Adrenal gland (tissue), 12 donors: ENCODE measurements around the gene AASDH. TPM values are rescaled to one million over a fixed set of nuclear protein-coding genes. Genes with fewer than 3 reads are reported as not detected.

Experiments used
- DNase-seq, 7 donors: peaks; one replicate each; pipeline ENCODE4 v3.0.0-alpha.2; 2019 to 2020
- H3K27ac ChIP-seq, 5 donors: fragments of 200-600 bp; sonication (generic) in 4 of 5; 1 replicate in 3 of 5; 2 replicates in 2 of 5; pipeline versions ENCODE4 v1.5.1 to v1.8.0; 2016 to 2020; ENCODE audit warnings: mild to moderate bottlenecking in 1 of 5
- H3K27me3 ChIP-seq: fragments of 200-600 bp; 2 replicates; pipeline ENCODE4 v1.8.0; 2021
- H3K36me3 ChIP-seq, 2 donors: fragments of 200-600 bp; replicated peaks in 1 of 2; 1 replicate in 1 of 2; 2 replicates in 1 of 2; pipeline versions ENCODE4 v1.5.1 to v1.8.0; 2018 to 2022
- H3K4me1 ChIP-seq, 2 donors: fragments of 200-600 bp; replicated peaks in 1 of 2; 1 replicate in 1 of 2; 2 replicates in 1 of 2; pipeline versions ENCODE4 v1.5.1 to v1.8.0; 2018 to 2021
- H3K4me3 ChIP-seq, 4 donors: fragments of 200-600 bp; sonication (generic) in 3 of 4; one replicate each; pipeline ENCODE4 v1.5.1; 2016 to 2018
- H3K9me3 ChIP-seq, 3 donors: fragments of 200-600 bp; sonication (generic) in 1 of 3; replicated peaks in 1 of 3; 1 replicate in 2 of 3; 2 replicates in 1 of 3; pipeline versions ENCODE4 v1.5.1 to v1.8.0; 2016 to 2021
- POLR2A ChIP-seq, 2 donors: fragments of 450-650 bp; IDR thresholded peaks; one replicate each; pipeline ENCODE4 v1.6.1; 2017; ENCODE audit warnings: antibody characterized with exemption in 2 of 2, mild to moderate bottlenecking in 2 of 2, moderate library complexity in 1 of 2
- WGBS, 4 donors: extraction: QIAGEN DNeasy Blood & Tissue Kit in 2 of 4; methylation state at CpG; one replicate each; pipeline versions ENCODE4 v1.1.5 to v1.1.7; 2013 to 2017; 5-methylcytosine and 5-hydroxymethylcytosine counted together
- intact Hi-C, 2 donors: fragments of 100-400 bp; cut with DNase I; formaldehyde crosslinking; loops; one replicate each; pipeline versions ENCODE4 v1.14.1 to v1.15.0; 2022 to 2023
- polyA plus RNA-seq, 3 donors: library from polyadenylated mRNA; stranded (reverse); fragments of 200-250 nt in 2 of 3; fragments of 350-450 nt in 1 of 3; fragmentation: Illumina TruSeq in 1 of 3; extraction: RNeasy Lipid Tissue Mini Kit (QIAGEN cat#74804) in 1 of 3; gene quantifications; one replicate each; pipeline ENCODE4 v1.2.3, GENCODE V29; 2013 to 2014
- total RNA-seq, 9 donors: library from RNA; depleted of rRNA in 4 of 9; stranded (reverse); fragments of >200 nt in 4 of 9; fragments of 120-200 nt in 1 of 9; fragmentation: NEBNext Ultra II Directional in 1 of 9; extraction: Animal tissue kit (Norgen Biotek cat#: 25700) in 1 of 9; gene quantifications; one replicate each; pipeline versions ENCODE4 v1.1.0 to v1.2.4, GENCODE V29; 2013 to 2023
- TF ChIP-seq, protein P1 (sequence below), 6 experiments: fragments of 450-650 bp in 4 of 6; fragments of 200-600 bp in 2 of 6; sonication (generic) in 1 of 6; IDR thresholded peaks; 1 replicate in 5 of 6; 2 replicates in 1 of 6; pipeline versions ENCODE4 v1.5.1 to v1.8.0; 2016 to 2021; ENCODE audit warnings: antibody characterized with exemption in 6 of 6, mild to moderate bottlenecking in 2 of 6, moderate library complexity in 1 of 6
- donor health status: healthy with polysubstance abuse.
- donor health status: Bipolar disorder and iron deficiency.
- donor health status: DM: yes; HTN: yes; CAD: no.
- donor health status: DM: no; HTN: no; CAD: no.
- donor health status: DM: no; HTN: no; CAD: no.
- donor health status: DM: yes; HTN: yes; CAD: no.

AASDH gene
- total and polyA plus RNA-seq, 12 donors, result 2.5 to 22.2 (median 13.6) TPM

GRCh38 chr4:56391270-56391669, 4.0 kb upstream of the AASDH start:
- WGBS, 4 donors, result 93 to 96% (median 95%) methylated on average over 8 of the region's 8 CpGs
- DNase-seq, result no peak
- intact Hi-C loops, result no loop called here
- no peak for TF ChIP-seq POLR2A (IDR thresholded peaks at IDR 0.05)
- TF ChIP-seq, protein P1, sequence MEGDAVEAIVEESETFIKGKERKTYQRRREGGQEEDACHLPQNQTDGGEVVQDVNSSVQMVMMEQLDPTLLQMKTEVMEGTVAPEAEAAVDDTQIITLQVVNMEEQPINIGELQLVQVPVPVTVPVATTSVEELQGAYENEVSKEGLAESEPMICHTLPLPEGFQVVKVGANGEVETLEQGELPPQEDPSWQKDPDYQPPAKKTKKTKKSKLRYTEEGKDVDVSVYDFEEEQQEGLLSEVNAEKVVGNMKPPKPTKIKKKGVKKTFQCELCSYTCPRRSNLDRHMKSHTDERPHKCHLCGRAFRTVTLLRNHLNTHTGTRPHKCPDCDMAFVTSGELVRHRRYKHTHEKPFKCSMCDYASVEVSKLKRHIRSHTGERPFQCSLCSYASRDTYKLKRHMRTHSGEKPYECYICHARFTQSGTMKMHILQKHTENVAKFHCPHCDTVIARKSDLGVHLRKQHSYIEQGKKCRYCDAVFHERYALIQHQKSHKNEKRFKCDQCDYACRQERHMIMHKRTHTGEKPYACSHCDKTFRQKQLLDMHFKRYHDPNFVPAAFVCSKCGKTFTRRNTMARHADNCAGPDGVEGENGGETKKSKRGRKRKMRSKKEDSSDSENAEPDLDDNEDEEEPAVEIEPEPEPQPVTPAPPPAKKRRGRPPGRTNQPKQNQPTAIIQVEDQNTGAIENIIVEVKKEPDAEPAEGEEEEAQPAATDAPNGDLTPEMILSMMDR (IDR thresholded peaks at IDR 0.05), result no peak
- Histone ChIP-seq H3K27ac (no peak overlapping the region), H3K4me3 (no peak overlapping the region), H3K4me1 (peaks cover 11 to 12% of the 10 kb centered on the region in 2 donors), H3K27me3 (no peaks in the 10 kb centered on the region), H3K9me3 (no peaks in the 10 kb centered on the region), H3K36me3 (no peaks in the 10 kb centered on the region)

DNA sequence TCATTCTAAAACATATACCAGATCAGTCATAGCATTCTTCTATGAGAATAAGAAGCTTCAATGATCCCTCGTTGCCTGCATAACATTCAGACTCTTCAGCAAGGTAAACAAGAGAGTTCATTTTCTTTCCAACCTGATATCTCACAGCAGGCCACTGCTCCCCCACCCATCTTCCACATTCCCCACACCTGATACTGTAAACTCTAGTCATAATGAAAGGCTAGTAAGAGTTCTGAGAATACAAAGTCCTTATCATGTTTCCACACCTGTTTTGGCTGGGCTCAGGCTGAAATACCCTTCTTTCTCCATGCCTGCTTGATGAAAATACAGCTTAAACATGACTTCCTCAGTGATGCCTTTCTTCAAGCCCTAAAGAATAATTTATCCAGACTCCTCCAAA, 2.3 kb upstream of the AASDH start:
- no peaks in the 10 kb centered on the region for H3K27me3 ChIP-seq
- intact Hi-C loops, result no loop called here
- H3K4me3 ChIP-seq, result no peak overlapping the region
- H3K36me3 ChIP-seq, result no peaks in the 10 kb centered on the region
- 53 to 71% (median 66%) methylated on average over 1 of the region's 1 CpG for WGBS, 4 donors
- no peak for DNase-seq
- H3K27ac ChIP-seq, result no peak overlapping the region
- H3K4me1 ChIP-seq, result peaks cover 17 to 21% of the 10 kb centered on the region in 2 donors
- H3K9me3 ChIP-seq, result no peaks in the 10 kb centered on the region
- TF ChIP-seq POLR2A (IDR thresholded peaks at IDR 0.05), result no peak
- TF ChIP-seq, protein P1 (IDR thresholded peaks at IDR 0.05), result no peak

GRCh38 chr4:56388306-56388705, 1.0 kb upstream of the AASDH start:
- Histone ChIP-seq H3K27ac (peak overlapping the region in 3 of 5 donors; percentile 94 to 100 (median 99)), H3K9me3 (no peaks in the 10 kb centered on the region)
- intact Hi-C loops, result no loop called here

GRCh38 chr4:56386091-56386490, 1.2 kb downstream of the AASDH start:
- Histone ChIP-seq H3K27me3 (no peaks in the 10 kb centered on the region), H3K36me3 (no peaks in the 10 kb centered on the region), H3K27ac (no peak overlapping the region), H3K9me3 (no peaks in the 10 kb centered on the region), H3K4me1 (peaks cover 17 to 21% of the 10 kb centered on the region in 2 donors), H3K4me3 (peak overlapping the region in 1 of 4 donors; percentile 94)
- DNase-seq, result no peak
- intact Hi-C loops, result no loop called here
- TF ChIP-seq, protein P1 (IDR thresholded peaks at IDR 0.05), result no peak
- TF ChIP-seq POLR2A (IDR thresholded peaks at IDR 0.05), result no peak
- whole genome bisulfite sequencing, 4 donors, result 94 to 97% (median 95%) methylated on average over 4 of the region's 4 CpGs

More at GRCh38 chr4:56388306-56388705, 1.0 kb upstream of the AASDH start:
- Histone ChIP-seq H3K4me3 (peak overlapping the region in 3 of 4 donors; percentile 3 to 94 (median 92)), H3K36me3 (no peaks in the 10 kb centered on the region), H3K4me1 (peaks cover 17 to 21% of the 10 kb centered on the region in 2 donors), H3K27me3 (no peaks in the 10 kb centered on the region)
- DNase-seq, result no peak
- 28 to 31% (median 29%) methylated on average over 6 of the region's 6 CpGs for WGBS, 4 donors
- TF ChIP-seq, protein P1 (IDR thresholded peaks at IDR 0.05), result no peak
- TF ChIP-seq POLR2A (IDR thresholded peaks at IDR 0.05), result no peak
